Caki2 (cell line): Measurements from ENCODE around the gene CNTNAP2. TPM values are rescaled to one million over a fixed set of nuclear protein-coding genes. Genes with fewer than 3 reads are reported as not detected.

Experiments used
- DNase-seq: peaks from one replicate; pipeline ENCODE4 v3.0.0-alpha.2; 2015; ENCODE audit warnings: low read depth
- in situ Hi-C: cut with HindIII; loops from 2 replicates; pipeline ENCODE4 v1.10.0; 2016; ENCODE audit warnings: low sequenced_read_pairs, low pct_unique_long_range_greater_than_20kb, mixed read lengths
- total RNA-seq: library from RNA; depleted of rRNA; stranded (reverse); fragments of >200 nt; shearing (Covaris generic); gene quantifications from 2 replicates; pipeline ENCODE4 v1.2.3, GENCODE V29; 2014; ENCODE audit warnings: low replicate concordance

The CNTNAP2 gene
- total RNA-seq, 1 experiment from 2014 or later: not detected

GRCh38 chr7:147857152-147858140 is 1740.8 kb downstream of the CNTNAP2 start:
- in situ Hi-C loops: no loop called here
- DNase-seq: no peak

GRCh38 chr7:147858421-147858820 is 1741.8 kb downstream of the CNTNAP2 start:
- no peak for DNase-seq

GRCh38 chr7:147859033-147859432 is 1742.4 kb downstream of the CNTNAP2 start:
- DNase-seq: no peak
- in situ Hi-C loops: no loop called here

More at GRCh38 chr7:147858421-147858820, 1741.8 kb downstream of the CNTNAP2 start:
- in situ Hi-C loops: no loop called here

- in situ Hi-C loops: no loop called here
- DNase-seq: no peak
Observed at GRCh38 chr7:147859486-147859885, 1742.9 kb downstream of the CNTNAP2 start.

GRCh38 chr7:147861058-147861716 is 1744.6 kb downstream of the CNTNAP2 start:
- no peak for DNase-seq
- in situ Hi-C loops: no loop called here

GRCh38 chr7:147861945-147862344 is 1745.3 kb downstream of the CNTNAP2 start:
- DNase-seq: no peak
- in situ Hi-C loops: no loop called here

GRCh38 chr7:147869456-147869855 is 1752.9 kb downstream of the CNTNAP2 start:
- no peak for DNase-seq
- in situ Hi-C loops: no loop called here

- in situ Hi-C loops: no loop called here
- no peak for DNase-seq
Observed at GRCh38 chr7:147878912-147879661, 1762.5 kb downstream of the CNTNAP2 start.

- DNase-seq: no peak
- in situ Hi-C loops: no loop called here
Observed at GRCh38 chr7:147885869-147886268, 1769.3 kb downstream of the CNTNAP2 start.

- DNase-seq: no peak
- in situ Hi-C loops: no loop called here
Observed at GRCh38 chr7:147894271-147894670, 1777.7 kb downstream of the CNTNAP2 start.

- in situ Hi-C loops: no loop called here
- DNase-seq: no peak
Observed at GRCh38 chr7:147896121-147896520, 1779.5 kb downstream of the CNTNAP2 start.

- in situ Hi-C loops: no loop called here
- no peak for DNase-seq
Observed at GRCh38 chr7:147903536-147904218, 1787.1 kb downstream of the CNTNAP2 start.

GRCh38 chr7:147904219-147904576 is 1787.6 kb downstream of the CNTNAP2 start:
- DNase-seq: no peak
- in situ Hi-C loops: no loop called here

GRCh38 chr7:147909431-147910148 is 1793.0 kb downstream of the CNTNAP2 start:
- no peak for DNase-seq
- in situ Hi-C loops: no loop called here

GRCh38 chr7:147911201-147911601 is 1794.6 kb downstream of the CNTNAP2 start:
- no peak for DNase-seq
- in situ Hi-C loops: no loop called here

- in situ Hi-C loops: no loop called here
- no peak for DNase-seq
Observed at GRCh38 chr7:147912291-147912690, 1795.7 kb downstream of the CNTNAP2 start.

- in situ Hi-C loops: no loop called here
Observed at GRCh38 chr7:147912946-147913638, 1796.5 kb downstream of the CNTNAP2 start.

More at GRCh38 chr7:147912946-147913638, 1796.5 kb downstream of the CNTNAP2 start:
- DNase-seq: no peak
